K562 (cell line): Measurements from ENCODE around the gene DSP. TPM values are rescaled to one million over a fixed set of nuclear protein-coding genes. Genes with fewer than 3 reads are reported as not detected.

Experiments used
- ATAC-seq: fragments of 200-7000 bp; cut with Tn5 transposase; 3 replicates; pipeline ENCODE4 v1.9.1; 2020; ENCODE audit warnings: moderate library complexity
- BruUV-seq: library from RNA; stranded (reverse); fragments of 400-500 nt; replicated peaks from 2 replicates; lab custom pipeline; 2021; lab: Mats Ljungman, UMichigan
- CTCF ChIA-PET: fragments of 300-600 bp; formaldehyde crosslinking; extraction: SDS; loops from one replicate; lab custom pipeline; 2021; ENCODE audit warnings: low intra/inter-chr PET ratio; lab: Yijun Ruan, JAX
- POLR2A ChIA-PET: fragments of 300-600, 350-650 bp; sonication (Branson Sonifier 250); formaldehyde crosslinking; extraction: SDS; loops from one replicate; lab custom pipeline; 2021; ENCODE audit warnings: antibody characterized with exemption, inconsistent platforms; lab: Yijun Ruan, JAX
- DNase-seq, 4 experiments: peaks; one replicate each; pipeline versions ENCODE4 v3.0.0 to v3.0.0-alpha.2; 2011 to 2018; ENCODE audit warnings: low spot score in 3 of 4, mixed read lengths in 3 of 4; ENCODE audit errors: extremely low read depth in 1 of 4
- FAIRE-seq: peaks from 2 replicates; lab custom pipeline; 2011; peaks lifted over from hg19 to GRCh38; lab: Jason Lieb, UNC
- H2AFZ ChIP-seq: 2 replicates; pipeline ENCODE4 v1.6.0; 2011; ENCODE audit warnings: low read depth, low read length, control low read depth, inconsistent platforms
- H3K27ac ChIP-seq: fragments of 200-600 bp; 3 replicates; pipeline ENCODE4 v1.8.0; 2011; ENCODE audit warnings: low read depth, mild to moderate bottlenecking, control low read depth, inconsistent platforms, low read length, moderate library complexity, mixed read lengths; ENCODE audit errors: extremely low read depth
- H3K27me3 ChIP-seq, 2 experiments: fragments of 300-600 bp in 1 of 2; 2 replicates in 1 of 2; 3 replicates in 1 of 2; pipeline versions ENCODE4 v1.6.0 to v1.8.0; 2011; ENCODE audit warnings: inconsistent platforms in 2 of 2, low read length in 2 of 2, mild to moderate bottlenecking in 1 of 2, mixed read lengths in 1 of 2, moderate library complexity in 1 of 2; ENCODE audit not compliant: control insufficient read depth in 2 of 2, insufficient read depth in 2 of 2
- H3K36me3 ChIP-seq: fragments of 300-600 bp; 3 replicates; pipeline ENCODE4 v1.8.0; 2011; ENCODE audit warnings: mild to moderate bottlenecking, low read length, inconsistent platforms; ENCODE audit not compliant: control insufficient read depth, insufficient read depth
- H3K4me1 ChIP-seq, 2 experiments: fragments of 200-600 bp in 1 of 2; replicated peaks in 1 of 2; 2 replicates in 1 of 2; 3 replicates in 1 of 2; pipeline versions ENCODE4 v1.5.1 to v1.8.0; 2011; ENCODE audit warnings: inconsistent platforms in 2 of 2, low read length in 2 of 2, mild to moderate bottlenecking in 1 of 2, mixed read lengths in 1 of 2, moderate library complexity in 1 of 2; ENCODE audit not compliant: control insufficient read depth in 2 of 2, insufficient read depth in 2 of 2
- H3K4me2 ChIP-seq: 2 replicates; pipeline ENCODE4 v1.6.1; 2011; ENCODE audit warnings: low read length, control low read depth, inconsistent platforms, mixed read lengths; ENCODE audit not compliant: insufficient read depth
- H3K4me3 ChIP-seq: fragments of 200-600 bp; sonication (generic), shearing (Covaris generic); 2 replicates; pipeline ENCODE4 v1.5.1; 2016; ENCODE audit warnings: control low read depth, inconsistent platforms
- H3K79me2 ChIP-seq: fragments of 200-600 bp; 3 replicates; pipeline ENCODE4 v1.8.0; 2011; ENCODE audit warnings: low read length, inconsistent platforms; ENCODE audit not compliant: control insufficient read depth, insufficient read depth
- H3K9ac ChIP-seq, 2 experiments: 2 replicates each; pipeline versions ENCODE4 v1.6.0 to v1.6.1; 2011; ENCODE audit warnings: low read depth in 2 of 2, low read length in 2 of 2, control low read depth in 1 of 2, inconsistent platforms in 1 of 2, mild to moderate bottlenecking in 1 of 2, mixed read lengths in 1 of 2; ENCODE audit not compliant: insufficient read depth in 1 of 2
- H3K9me1 ChIP-seq: one replicate; pipeline ENCODE4 v1.6.0; 2011; ENCODE audit warnings: inconsistent platforms, mild to moderate bottlenecking, low read length, moderate library complexity; ENCODE audit not compliant: control insufficient read depth, insufficient read depth
- H3K9me3 ChIP-seq: replicated peaks from 2 replicates; pipeline ENCODE4 v1.5.1; 2011; ENCODE audit warnings: low read depth, low read length, inconsistent platforms; ENCODE audit not compliant: control insufficient read depth, insufficient read depth
- H4K20me1 ChIP-seq: replicated peaks from 2 replicates; pipeline ENCODE4 v1.6.1; 2011; ENCODE audit warnings: low read length, inconsistent platforms, mixed read lengths; ENCODE audit not compliant: control insufficient read depth, insufficient read depth
- AFF4 ChIP-seq: sonication (generic); formaldehyde crosslinking; IDR thresholded peaks from 2 replicates; pipeline ENCODE4 v1.8.0; 2023; ENCODE audit warnings: mild to moderate bottlenecking, missing genetic modification reagents
- ARID3A ChIP-seq: IDR thresholded peaks from 2 replicates; pipeline ENCODE4 v1.6.1; 2012; ENCODE audit warnings: low read depth, low read length, improper control_type of control experiment, borderline replicate concordance
- C11orf30 ChIP-seq: fragments of 450-650 bp; IDR thresholded peaks from 2 replicates; pipeline ENCODE4 v1.6.1; 2016; ENCODE audit warnings: low read depth, mild to moderate bottlenecking
- CCNT2 ChIP-seq: IDR thresholded peaks from 2 replicates; pipeline ENCODE4 v1.6.1; 2011; ENCODE audit warnings: borderline replicate concordance, low read depth, mild to moderate bottlenecking, moderate library complexity, mixed read lengths, low read length; ENCODE audit not compliant: insufficient read length; ENCODE audit errors: extremely low read depth
- KAT7 ChIP-seq: sonication (generic); formaldehyde crosslinking; IDR thresholded peaks from 2 replicates; pipeline ENCODE4 v1.8.0; 2022; ENCODE audit warnings: missing genetic modification reagents, mild to moderate bottlenecking, borderline replicate concordance
- PHF21A ChIP-seq: fragments of 450-650 bp; IDR thresholded peaks from 2 replicates; pipeline ENCODE4 v1.6.1; 2017; ENCODE audit warnings: low read depth, borderline replicate concordance
- SMAD1 ChIP-seq: fragments of 150-350 bp; IDR thresholded peaks from 2 replicates; pipeline ENCODE4 v1.6.1; 2014; ENCODE audit warnings: low read length, low read depth; ENCODE audit not compliant: partially characterized antibody
- ZBTB33 ChIP-seq: sonication (generic); formaldehyde crosslinking; IDR thresholded peaks from 2 replicates; pipeline ENCODE4 v1.8.1; 2023; ENCODE audit warnings: mild to moderate bottlenecking, missing genetic modification reagents
- ZNF146 ChIP-seq: IDR thresholded peaks from one replicate; pipeline ENCODE4 v1.6.1; 2018; ENCODE audit warnings: missing compliant biosample characterization; ENCODE audit not compliant: unreplicated experiment
- ZNF384 ChIP-seq: IDR thresholded peaks from 2 replicates; pipeline ENCODE4 v1.6.1; 2012; ENCODE audit warnings: low read depth, low read length, improper control_type of control experiment
- WGBS: fragments of 100-300 bp; shearing (Covaris generic); methylation state at CpG from one replicate; pipeline ENCODE4 v1.1.6; 2016; ENCODE audit warnings: low coverage, mixed read lengths; ENCODE audit not compliant: insufficient coverage; ENCODE audit errors: missing lambda C conversion rate; 5-methylcytosine and 5-hydroxymethylcytosine counted together
- in situ Hi-C: fragments of 300-500 bp; cut with MboI; formaldehyde crosslinking; loops from 4 replicates; pipeline ENCODE4 v1.15.0; 2018; ENCODE audit warnings: inconsistent platforms, mixed read lengths
- intact Hi-C: fragments of 100-400 bp; cut with micrococcal nuclease; formaldehyde crosslinking; loops from 2 replicates; pipeline ENCODE4 v1.14.2; 2022
- polyA plus RNA-seq, 8 experiments: library from polyadenylated mRNA; depleted of rRNA in 4 of 8; stranded (reverse) in 5 of 8; unstranded in 3 of 8; fragments of >200 nt; fragmentation: Nextera tagmentation in 2 of 8; fragmentation: Illumina TruSeq in 1 of 8; extraction: Ambion mirVana in 2 of 8; extraction: Trizol in 1 of 8; gene quantifications; 2 replicates each; pipeline versions ENCODE4 v1.2.1 to v1.2.3, GENCODE V29; 2011 to 2014; ENCODE audit warnings: inconsistent platforms in 1 of 8, missing spikeins in 1 of 8
- total RNA-seq, 7 experiments: library from RNA; depleted of rRNA in 6 of 7; stranded (reverse); fragments of >200 nt in 6 of 7; fragmentation: Illumina TruSeq in 2 of 7; extraction: Trizol in 2 of 7; gene quantifications; 2 replicates each; pipeline versions ENCODE4 v1.2.1 to v1.2.3, GENCODE V29; 2011 to 2021; ENCODE audit warnings: low replicate concordance in 1 of 7

DSP gene
- total and polyA plus RNA-seq, 9 of the 15 experiments (the other 6 are each of a cell fraction or from before 2014, with no cell fraction given): under 0.01 to 0.24 (median 0.03) TPM; not detected in 2

- ChIA-PET POLR2A (interaction anchor here (1.0 kb wide), 1 partner anchor 18 kb away, joined by 3 read pairs; no protein-coding TSS in a partner anchor), CTCF (no interaction called here)
- ATAC-seq (no peak), FAIRE-seq (no peak), DNase-seq (no peak)
- no peak overlapping the region for H3K9ac ChIP-seq
- no peak overlapping the region for H3K27ac ChIP-seq
- H4K20me1 ChIP-seq: no peaks in the 10 kb centered on the region
- no peaks in the 10 kb centered on the region for H3K79me2 ChIP-seq
- 0% methylated on average over 8 of the region's 8 CpGs for WGBS
- intact Hi-C loops (no loop called here), in situ Hi-C loops (no loop called here)
- no peak overlapping the region for H2AFZ ChIP-seq
- no TSS peak for BruUV-seq
- no peaks in the 10 kb centered on the region for H3K9me1 ChIP-seq
- H3K4me3 ChIP-seq: no peak overlapping the region
- H3K4me1 ChIP-seq: no peaks in the 10 kb centered on the region
- no peaks in the 10 kb centered on the region for H3K36me3 ChIP-seq
- no peaks in the 10 kb centered on the region for H3K9me3 ChIP-seq
- H3K27me3 ChIP-seq: peaks cover 12 to 35% of the 10 kb centered on the region in 2 experiments
- H3K4me2 ChIP-seq: no peak overlapping the region
- TF ChIP-seq PHF21A (no peak), ZBTB33 (CRISPR knock-in tag) (no peak), CCNT2 (no peak), ZNF146 (CRISPR knock-in tag) (no peak), C11orf30 (no peak), AFF4 (CRISPR knock-in tag) (no peak), ARID3A (no peak), SMAD1 (no peak), ZNF384 (no peak), KAT7 (CRISPR knock-in tag) (no peak)
Measured at GRCh38 chr6:7518877-7519276, 22.6 kb upstream of the DSP start.
